HEK293 (cell line): ENCODE data around the gene MAML2.

Source experiments
- CTCF ChIA-PET: fragments of 350-600 bp; formaldehyde crosslinking; extraction: SDS; loops from one replicate; lab custom pipeline; 2021; ENCODE audit warnings: antibody characterized with exemption; lab: Yijun Ruan, JAX
- POLR2A ChIA-PET: fragments of 300-600 bp; formaldehyde crosslinking; extraction: SDS; loops from one replicate; lab custom pipeline; 2020; ENCODE audit warnings: antibody characterized with exemption, inconsistent platforms; lab: Yijun Ruan, JAX
- H3K27ac ChIP-seq: fragments of 200-500 bp; sonication (Bioruptor generic); 2 replicates; pipeline ENCODE4 v1.5.1; 2014; ENCODE audit warnings: low read depth, low read length, control low read depth, inconsistent platforms; ENCODE audit errors: extremely low read depth
- H3K36me3 ChIP-seq, 2 experiments: fragments of 200-500 bp in 1 of 2; sonication (Bioruptor generic) in 1 of 2; 1 replicate in 1 of 2; 2 replicates in 1 of 2; pipeline ENCODE4 v1.5.1; 2014 to 2017; ENCODE audit warnings: inconsistent platforms in 2 of 2, low read length in 2 of 2; ENCODE audit not compliant: control insufficient read depth in 2 of 2, insufficient read depth in 1 of 2
- H3K4me1 ChIP-seq: fragments of 200-500 bp; sonication (Bioruptor generic); 2 replicates; pipeline ENCODE4 v1.5.1; 2014; ENCODE audit warnings: mild to moderate bottlenecking, low read length, inconsistent platforms; ENCODE audit not compliant: control insufficient read depth, insufficient read depth
- H3K4me3 ChIP-seq: 2 replicates; pipeline ENCODE4 v1.5.1; 2011; ENCODE audit warnings: low read depth, mild to moderate bottlenecking, control low read depth, low read length, moderate library complexity
- H3K9me3 ChIP-seq: fragments of 200-500 bp; sonication (Bioruptor generic); 2 replicates; pipeline ENCODE4 v1.5.1; 2014; ENCODE audit warnings: low read depth, low read length, inconsistent platforms; ENCODE audit not compliant: control insufficient read depth, insufficient read depth
- EGR2 ChIP-seq: fragments of 450-650 bp; formaldehyde crosslinking; IDR thresholded peaks from 2 replicates; pipeline ENCODE4 v1.5.1; 2016; ENCODE audit warnings: low read depth, missing biosample characterization, missing genetic modification characterization
- GLI2 ChIP-seq: fragments of 450-650 bp; formaldehyde crosslinking; IDR thresholded peaks from 2 replicates; pipeline ENCODE4; 2017; ENCODE audit warnings: missing biosample characterization, missing genetic modification characterization, low read depth, borderline replicate concordance
- HOXC10 ChIP-seq: sonication (generic); formaldehyde crosslinking; IDR thresholded peaks from 2 replicates; pipeline ENCODE4 v1.8.1; 2023; ENCODE audit warnings: mild to moderate bottlenecking, missing genetic modification reagents
- OVOL3 ChIP-seq: fragments of 450-650 bp; formaldehyde crosslinking; IDR thresholded peaks from 2 replicates; pipeline ENCODE4 v1.5.1; 2016; ENCODE audit warnings: missing biosample characterization, missing genetic modification characterization
- ZNF132 ChIP-seq: fragments of 450-650 bp; formaldehyde crosslinking; IDR thresholded peaks from 2 replicates; pipeline ENCODE4 v1.5.1; 2017; ENCODE audit warnings: missing biosample characterization, missing genetic modification characterization, borderline replicate concordance
- ZNF214 ChIP-seq: fragments of 450-650 bp; formaldehyde crosslinking; IDR thresholded peaks from 2 replicates; pipeline ENCODE4 v1.5.1; 2017; ENCODE audit warnings: missing biosample characterization, mild to moderate bottlenecking, missing genetic modification characterization, borderline replicate concordance
- ZNF223 ChIP-seq: fragments of 450-650 bp; formaldehyde crosslinking; IDR thresholded peaks from 2 replicates; pipeline ENCODE4 v1.5.1; 2016; ENCODE audit warnings: missing biosample characterization, missing genetic modification characterization
- ZNF24 ChIP-seq: fragments of 450-650 bp; formaldehyde crosslinking; IDR thresholded peaks from 2 replicates; pipeline ENCODE4 v1.5.1; 2016; ENCODE audit warnings: missing biosample characterization, missing genetic modification characterization
- ZNF416 ChIP-seq: fragments of 450-650 bp; formaldehyde crosslinking; IDR thresholded peaks from 2 replicates; pipeline ENCODE4 v1.5.1; 2016; ENCODE audit warnings: missing biosample characterization, missing genetic modification characterization
- ZNF600 ChIP-seq: fragments of 450-650 bp; formaldehyde crosslinking; IDR thresholded peaks from 2 replicates; pipeline ENCODE4 v1.5.1; 2016; ENCODE audit warnings: missing biosample characterization, missing genetic modification characterization
- ZNF626 ChIP-seq: fragments of 450-650 bp; sonication (Bioruptor Pico); formaldehyde crosslinking; IDR thresholded peaks from 2 replicates; pipeline ENCODE4 v1.5.1; 2018; ENCODE audit warnings: missing biosample characterization, missing genetic modification characterization, inconsistent platforms
- TF ChIP-seq, protein P1 (sequence below): fragments of 450-650 bp; formaldehyde crosslinking; IDR thresholded peaks from 2 replicates; pipeline ENCODE4 v1.5.1; 2017; ENCODE audit warnings: missing biosample characterization, missing genetic modification characterization
- TF ChIP-seq, protein P2 (sequence below): fragments of 450-650 bp; formaldehyde crosslinking; IDR thresholded peaks from 2 replicates; pipeline ENCODE4 v1.5.1; 2016; ENCODE audit warnings: missing biosample characterization, missing genetic modification characterization
- TF ChIP-seq, protein P3 (sequence below): fragments of 450-650 bp; formaldehyde crosslinking; IDR thresholded peaks from 2 replicates; pipeline ENCODE4 v1.5.1; 2016; ENCODE audit warnings: missing biosample characterization, missing genetic modification characterization

MAML2 gene

DNA sequence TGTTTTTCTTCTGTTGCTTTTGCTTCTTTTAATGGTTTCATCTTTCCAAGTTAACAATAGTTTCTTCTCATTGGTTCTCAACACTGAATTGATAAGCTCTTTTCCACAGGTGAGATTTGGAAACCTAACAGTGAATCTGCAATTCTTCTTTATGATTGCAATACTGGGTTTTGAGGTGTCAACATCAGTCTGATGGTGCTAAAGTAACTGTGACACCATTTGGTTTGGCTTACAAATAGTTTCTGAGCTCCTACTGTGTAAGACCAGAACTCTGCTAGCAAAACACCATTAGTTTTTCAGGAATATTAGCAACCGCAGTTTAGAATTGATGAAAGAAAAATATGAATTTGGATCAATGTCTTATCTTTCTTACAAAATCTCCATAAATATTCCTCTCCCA, 58.6 kb downstream of the MAML2 start:
- ChIA-PET POLR2A (no interaction called here), CTCF (no interaction called here)
- H3K9me3 ChIP-seq = no peaks in the 10 kb centered on the region
- no peaks in the 10 kb centered on the region; the same call in none of the 2 replicates for H3K4me1 ChIP-seq
- H3K36me3 ChIP-seq = no peaks in the 10 kb centered on the region
- no peak for TF ChIP-seq OVOL3
- TF ChIP-seq, protein P1, sequence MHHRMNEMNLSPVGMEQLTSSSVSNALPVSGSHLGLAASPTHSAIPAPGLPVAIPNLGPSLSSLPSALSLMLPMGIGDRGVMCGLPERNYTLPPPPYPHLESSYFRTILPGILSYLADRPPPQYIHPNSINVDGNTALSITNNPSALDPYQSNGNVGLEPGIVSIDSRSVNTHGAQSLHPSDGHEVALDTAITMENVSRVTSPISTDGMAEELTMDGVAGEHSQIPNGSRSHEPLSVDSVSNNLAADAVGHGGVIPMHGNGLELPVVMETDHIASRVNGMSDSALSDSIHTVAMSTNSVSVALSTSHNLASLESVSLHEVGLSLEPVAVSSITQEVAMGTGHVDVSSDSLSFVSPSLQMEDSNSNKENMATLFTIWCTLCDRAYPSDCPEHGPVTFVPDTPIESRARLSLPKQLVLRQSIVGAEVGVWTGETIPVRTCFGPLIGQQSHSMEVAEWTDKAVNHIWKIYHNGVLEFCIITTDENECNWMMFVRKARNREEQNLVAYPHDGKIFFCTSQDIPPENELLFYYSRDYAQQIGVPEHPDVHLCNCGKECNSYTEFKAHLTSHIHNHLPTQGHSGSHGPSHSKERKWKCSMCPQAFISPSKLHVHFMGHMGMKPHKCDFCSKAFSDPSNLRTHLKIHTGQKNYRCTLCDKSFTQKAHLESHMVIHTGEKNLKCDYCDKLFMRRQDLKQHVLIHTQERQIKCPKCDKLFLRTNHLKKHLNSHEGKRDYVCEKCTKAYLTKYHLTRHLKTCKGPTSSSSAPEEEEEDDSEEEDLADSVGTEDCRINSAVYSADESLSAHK (tag by site-specific recombination) = no peak
- TF ChIP-seq GLI2 (tag by site-specific recombination) = no peak
- no peak for TF ChIP-seq ZNF416
- no peak for TF ChIP-seq EGR2 (tag by site-specific recombination)
- TF ChIP-seq ZNF600 (tag by site-specific recombination) = no peak
- no peak for TF ChIP-seq ZNF24 (tag by site-specific recombination)
- TF ChIP-seq, protein P2, sequence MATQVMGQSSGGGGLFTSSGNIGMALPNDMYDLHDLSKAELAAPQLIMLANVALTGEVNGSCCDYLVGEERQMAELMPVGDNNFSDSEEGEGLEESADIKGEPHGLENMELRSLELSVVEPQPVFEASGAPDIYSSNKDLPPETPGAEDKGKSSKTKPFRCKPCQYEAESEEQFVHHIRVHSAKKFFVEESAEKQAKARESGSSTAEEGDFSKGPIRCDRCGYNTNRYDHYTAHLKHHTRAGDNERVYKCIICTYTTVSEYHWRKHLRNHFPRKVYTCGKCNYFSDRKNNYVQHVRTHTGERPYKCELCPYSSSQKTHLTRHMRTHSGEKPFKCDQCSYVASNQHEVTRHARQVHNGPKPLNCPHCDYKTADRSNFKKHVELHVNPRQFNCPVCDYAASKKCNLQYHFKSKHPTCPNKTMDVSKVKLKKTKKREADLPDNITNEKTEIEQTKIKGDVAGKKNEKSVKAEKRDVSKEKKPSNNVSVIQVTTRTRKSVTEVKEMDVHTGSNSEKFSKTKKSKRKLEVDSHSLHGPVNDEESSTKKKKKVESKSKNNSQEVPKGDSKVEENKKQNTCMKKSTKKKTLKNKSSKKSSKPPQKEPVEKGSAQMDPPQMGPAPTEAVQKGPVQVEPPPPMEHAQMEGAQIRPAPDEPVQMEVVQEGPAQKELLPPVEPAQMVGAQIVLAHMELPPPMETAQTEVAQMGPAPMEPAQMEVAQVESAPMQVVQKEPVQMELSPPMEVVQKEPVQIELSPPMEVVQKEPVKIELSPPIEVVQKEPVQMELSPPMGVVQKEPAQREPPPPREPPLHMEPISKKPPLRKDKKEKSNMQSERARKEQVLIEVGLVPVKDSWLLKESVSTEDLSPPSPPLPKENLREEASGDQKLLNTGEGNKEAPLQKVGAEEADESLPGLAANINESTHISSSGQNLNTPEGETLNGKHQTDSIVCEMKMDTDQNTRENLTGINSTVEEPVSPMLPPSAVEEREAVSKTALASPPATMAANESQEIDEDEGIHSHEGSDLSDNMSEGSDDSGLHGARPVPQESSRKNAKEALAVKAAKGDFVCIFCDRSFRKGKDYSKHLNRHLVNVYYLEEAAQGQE (tag by site-specific recombination) = no peak
- no peak overlapping the region for H3K4me3 ChIP-seq
- H3K27ac ChIP-seq = no peak overlapping the region

DNA sequence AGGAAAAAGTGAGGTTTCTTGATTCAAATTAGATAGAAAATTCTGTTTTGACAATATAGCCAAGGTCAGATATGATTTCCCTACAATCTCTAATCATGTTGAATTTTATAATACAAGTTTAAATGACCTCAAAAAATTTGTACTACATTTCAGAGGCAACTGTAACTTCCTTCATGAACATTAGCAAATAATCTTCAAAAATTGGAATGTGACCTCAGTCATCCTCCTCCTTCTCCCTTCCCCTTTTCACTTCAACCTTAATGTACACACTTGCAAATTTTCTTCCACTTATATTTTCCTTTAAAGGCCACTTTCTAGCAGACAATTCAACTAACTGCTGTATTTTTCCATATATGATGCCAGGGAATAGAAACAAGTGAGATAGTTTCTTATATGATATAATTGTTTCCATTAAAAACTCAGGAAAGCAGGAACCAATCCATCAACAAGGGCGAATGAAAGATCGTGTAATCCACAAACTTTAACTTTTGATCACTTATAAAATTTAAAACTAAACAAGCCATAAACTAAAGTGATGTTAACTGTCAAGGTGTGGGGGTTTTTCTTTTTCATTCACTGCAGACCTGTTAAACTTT, 60.3 kb downstream of the MAML2 start:
- no peak overlapping the region for H3K27ac ChIP-seq
- no peaks in the 10 kb centered on the region for H3K9me3 ChIP-seq
- ChIA-PET POLR2A (no interaction called here), CTCF (interaction anchor here (1.2 kb wide), 1 partner anchor 61 kb away, joined by 3 read pairs; no protein-coding TSS in a partner anchor)
- TF ChIP-seq ZNF223 (tag by site-specific recombination) = no peak
- no peak for TF ChIP-seq ZNF626 (tag by site-specific recombination)
- TF ChIP-seq, protein P3, sequence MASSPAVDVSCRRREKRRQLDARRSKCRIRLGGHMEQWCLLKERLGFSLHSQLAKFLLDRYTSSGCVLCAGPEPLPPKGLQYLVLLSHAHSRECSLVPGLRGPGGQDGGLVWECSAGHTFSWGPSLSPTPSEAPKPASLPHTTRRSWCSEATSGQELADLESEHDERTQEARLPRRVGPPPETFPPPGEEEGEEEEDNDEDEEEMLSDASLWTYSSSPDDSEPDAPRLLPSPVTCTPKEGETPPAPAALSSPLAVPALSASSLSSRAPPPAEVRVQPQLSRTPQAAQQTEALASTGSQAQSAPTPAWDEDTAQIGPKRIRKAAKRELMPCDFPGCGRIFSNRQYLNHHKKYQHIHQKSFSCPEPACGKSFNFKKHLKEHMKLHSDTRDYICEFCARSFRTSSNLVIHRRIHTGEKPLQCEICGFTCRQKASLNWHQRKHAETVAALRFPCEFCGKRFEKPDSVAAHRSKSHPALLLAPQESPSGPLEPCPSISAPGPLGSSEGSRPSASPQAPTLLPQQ = no peak
- TF ChIP-seq HOXC10 (CRISPR knock-in tag) = no peak
- no peak for TF ChIP-seq ZNF132
- H3K36me3 ChIP-seq = no peaks in the 10 kb centered on the region
- H3K4me3 ChIP-seq = no peak overlapping the region
- H3K4me1 ChIP-seq = peaks cover 6% of the 10 kb centered on the region

DNA sequence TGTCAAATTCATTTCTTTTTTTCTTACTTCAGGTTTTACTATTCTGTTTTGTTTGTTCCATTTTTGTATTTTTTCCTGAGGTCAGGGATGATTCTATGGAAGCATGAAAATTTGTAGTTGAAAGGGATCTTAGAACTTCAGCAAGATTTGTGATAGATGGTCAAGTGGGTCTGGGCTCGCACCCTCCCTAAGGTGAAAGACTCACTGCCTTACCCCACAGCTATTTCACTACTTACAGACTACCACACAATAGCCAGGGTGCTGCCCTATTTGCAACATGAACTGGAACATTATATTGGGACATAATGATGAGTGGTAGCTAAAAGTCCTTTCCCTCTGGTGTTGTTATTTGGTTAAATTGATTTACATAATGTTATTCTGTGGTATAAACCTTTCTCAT, 62.6 kb downstream of the MAML2 start:
- ChIA-PET POLR2A (no interaction called here), CTCF (interaction anchor here (1.1 kb wide), 1 partner anchor 62 kb away, joined by 3 read pairs; the partner anchor contains the start of gene MAML2)
- Histone ChIP-seq H3K36me3 (no peaks in the 10 kb centered on the region), H3K4me1 (peaks cover 9% of the 10 kb centered on the region), H3K4me3 (no peak overlapping the region), H3K27ac (no peak overlapping the region), H3K9me3 (no peaks in the 10 kb centered on the region)
- TF ChIP-seq ZNF214 (tag by site-specific recombination) = no peak
- TF ChIP-seq, protein P1 (tag by site-specific recombination) = peak; percentile 61; the same call in 1 of the 2 replicates
